Stimulated activated CD4-positive, alpha-beta T cell treated with anti-CD3 and anti-CD28 coated beads, Interleukin-2, amount 100 ng/mL, for 48 hours (primary cell): ENCODE results near the gene SMAD3.

Experiments
- DNase-seq, 2 donors: peaks; one replicate each; pipeline ENCODE4 v3.0.0-alpha.2; 2020

Gene SMAD3

DNA sequence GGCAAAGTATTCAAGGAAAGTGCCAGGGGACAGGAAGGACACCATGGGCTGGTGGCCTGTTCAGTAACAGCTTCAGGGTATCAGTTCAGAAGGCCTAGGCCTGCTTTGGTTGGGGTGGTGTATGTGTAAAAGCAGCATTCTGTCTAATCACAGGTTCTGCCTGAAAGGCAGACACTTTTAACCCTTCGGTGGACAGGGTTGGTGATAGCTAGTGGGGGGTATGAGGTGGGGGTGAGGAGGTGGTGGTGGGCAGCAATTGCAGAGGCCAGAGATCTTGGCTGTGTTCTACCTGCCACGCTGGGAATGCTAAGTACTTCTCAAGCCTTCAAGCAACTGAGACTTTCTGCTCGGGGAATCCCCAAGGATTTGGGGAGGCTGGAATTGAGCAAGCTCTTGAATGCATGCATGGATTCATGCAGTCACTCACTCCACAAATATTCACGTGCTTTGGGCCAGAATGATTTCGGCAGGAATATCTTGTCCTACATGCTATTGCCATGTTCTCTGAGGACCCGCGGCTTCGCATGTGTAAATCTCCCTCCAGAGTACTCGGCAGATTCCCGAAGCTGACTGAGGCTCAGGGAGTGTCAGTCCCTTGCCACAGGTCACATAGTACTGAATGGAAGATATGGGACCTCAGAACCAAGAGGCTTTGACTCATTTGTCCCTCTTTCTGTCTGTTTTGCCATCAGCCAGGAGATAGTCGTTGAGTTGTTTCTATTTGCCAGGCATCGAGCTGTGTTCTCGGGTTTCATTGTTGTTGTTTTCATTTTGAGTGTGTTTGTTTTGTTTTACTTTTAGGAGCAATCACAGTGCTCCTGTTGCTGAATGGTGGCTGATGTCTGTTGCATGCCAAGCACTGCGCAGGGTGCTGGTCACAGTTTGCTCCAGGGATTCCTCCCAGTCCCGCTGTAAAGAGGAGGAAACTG lies 65.5 kb downstream of the SMAD3 start:
- DNase-seq, result no peak

DNA sequence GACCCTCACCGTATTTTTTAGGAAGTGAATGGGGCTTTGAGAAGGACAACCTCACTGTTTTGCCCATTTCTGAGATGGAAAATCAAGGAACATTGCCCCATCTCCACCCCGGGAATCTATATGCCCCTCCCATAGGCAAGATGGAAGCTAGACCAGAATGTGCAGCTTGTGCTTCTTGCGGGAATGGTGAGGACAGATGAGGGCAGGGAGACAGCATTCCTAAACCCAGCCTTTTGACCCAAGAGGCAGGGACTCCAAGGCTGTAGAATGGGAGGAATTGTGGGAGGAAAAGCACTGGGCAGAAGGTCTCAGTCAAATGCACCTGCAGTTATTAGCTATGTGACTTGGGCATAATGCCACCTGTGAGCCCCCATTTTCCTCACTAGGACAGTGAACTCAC lies 66.9 kb downstream of the SMAD3 start:
- no peak for DNase-seq

DNA sequence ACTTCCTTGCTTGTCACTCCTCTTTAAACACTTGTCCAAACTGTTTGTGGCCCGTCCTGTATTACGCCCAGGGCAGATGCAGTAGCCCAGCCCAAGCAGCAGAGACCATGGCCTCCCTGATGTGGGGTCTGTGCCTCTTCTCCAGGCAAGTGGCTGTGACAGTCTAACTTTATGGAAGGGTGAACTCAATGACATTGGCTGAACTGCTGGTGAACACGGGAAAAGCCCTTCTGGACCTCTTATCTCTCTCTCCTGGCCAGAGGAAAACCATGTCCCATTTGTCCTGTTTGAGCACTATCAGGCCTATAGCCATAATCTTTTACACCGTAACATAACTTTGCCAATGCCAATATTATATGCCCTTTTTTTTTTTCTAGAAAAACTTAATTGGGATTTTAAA lies 67.6 kb downstream of the SMAD3 start:
- DNase-seq, result no peak

DNA sequence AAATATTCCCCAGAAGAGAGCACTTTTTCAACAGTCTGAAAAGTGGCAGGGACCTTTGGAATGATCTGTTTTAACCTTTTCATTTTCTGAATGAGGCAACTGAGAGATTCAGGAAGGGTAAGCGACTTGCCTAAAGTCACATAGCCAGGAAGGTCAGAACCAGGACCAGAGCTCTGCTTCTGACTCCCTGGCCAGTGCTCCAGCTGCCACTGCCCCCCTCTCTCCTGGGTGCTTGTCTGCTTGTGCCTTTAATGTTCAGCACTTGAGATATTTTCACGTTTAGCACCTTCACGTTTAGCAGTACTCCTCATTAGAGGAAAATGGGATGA lies 68.3 kb downstream of the SMAD3 start:
- DNase-seq, result no peak

DNA sequence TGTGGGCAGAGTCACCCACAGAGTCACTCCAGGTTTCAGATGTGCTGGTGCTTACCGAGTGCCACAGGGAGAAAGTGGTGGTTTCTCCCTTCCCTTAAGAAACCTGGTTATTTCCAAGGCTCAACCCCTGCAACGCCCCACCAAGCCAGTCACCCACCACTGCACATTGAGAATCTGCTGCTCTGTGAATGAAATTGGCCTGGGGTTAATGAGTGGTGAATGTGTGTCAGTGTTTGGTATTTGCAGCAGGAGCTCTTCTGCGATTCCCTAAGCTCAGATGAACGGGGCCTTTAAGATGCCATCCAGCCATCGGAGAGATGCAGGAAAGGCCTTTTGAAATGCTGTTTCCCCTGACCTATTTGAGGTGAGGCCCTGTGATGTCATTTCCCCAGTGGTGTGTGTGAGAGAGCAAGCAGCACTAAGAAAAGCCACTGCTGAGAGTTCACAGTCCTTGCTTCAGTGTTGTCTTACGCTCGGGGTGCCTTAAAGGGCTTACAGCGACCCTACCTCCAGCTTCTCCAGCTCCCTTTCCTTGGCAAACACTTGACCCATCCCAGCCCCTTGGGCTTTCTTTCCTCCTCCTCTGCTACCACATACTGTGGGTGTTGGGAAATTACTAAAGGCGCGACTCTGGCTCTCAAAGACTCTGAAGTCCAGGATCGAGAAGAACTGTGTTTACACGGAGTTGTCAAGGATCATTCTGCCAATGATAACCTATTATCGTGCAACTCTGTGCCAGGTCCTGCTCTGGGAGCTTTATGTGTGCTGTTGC lies 68.9 kb downstream of the SMAD3 start:
- peak; percentile 41 to 45 for DNase-seq

DNA sequence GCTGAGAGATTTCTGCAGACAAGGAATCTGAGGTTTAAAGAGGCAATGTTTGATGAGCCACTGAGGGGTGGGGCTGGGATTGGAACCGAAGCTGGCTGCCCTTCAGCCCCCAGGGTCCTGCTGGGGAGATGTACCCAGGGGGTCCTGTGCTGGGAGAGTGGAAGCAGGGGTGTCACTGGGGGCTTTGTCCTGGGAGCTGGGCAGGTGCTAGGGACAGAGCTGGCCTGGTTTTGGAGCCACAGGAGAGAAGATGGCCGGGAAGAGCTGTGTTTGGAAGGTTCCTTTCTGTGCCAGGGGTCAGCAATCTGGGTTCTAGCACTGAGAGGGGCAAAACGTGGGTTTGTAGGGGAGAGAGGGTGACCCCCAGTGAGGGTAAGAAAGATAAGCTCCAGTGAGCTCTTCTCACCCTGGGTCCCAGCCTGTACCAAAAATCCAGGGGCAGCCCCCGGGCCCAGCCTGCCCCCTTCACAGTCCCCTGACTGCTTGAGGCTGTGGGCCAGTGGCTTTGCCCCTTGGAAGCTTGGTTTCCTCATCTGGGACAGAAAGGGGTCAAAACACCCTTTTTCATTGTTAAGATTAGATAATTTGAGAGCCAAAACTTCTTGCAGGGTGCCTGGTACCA lies 69.6 kb downstream of the SMAD3 start:
- DNase-seq, result no peak

DNA sequence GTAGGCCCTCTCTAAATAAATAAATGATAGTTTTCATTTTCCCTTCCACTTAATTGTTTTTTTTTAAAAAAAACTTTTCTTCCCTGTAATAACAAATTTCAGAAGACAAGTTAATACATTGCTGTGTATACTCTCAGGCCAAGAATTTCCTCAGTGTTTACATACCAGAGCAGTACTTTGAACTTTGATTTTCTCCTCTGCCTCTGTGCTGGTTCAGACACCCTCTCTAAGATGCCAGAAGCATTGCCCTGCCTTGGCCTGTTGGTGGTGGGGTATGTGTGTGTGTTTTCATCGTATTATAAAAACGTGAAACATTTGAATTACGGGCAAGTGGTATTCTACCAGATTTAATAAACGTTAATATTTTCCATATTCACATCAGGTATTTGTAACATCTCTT lies 70.1 kb downstream of the SMAD3 start:
- no peak for DNase-seq

DNA sequence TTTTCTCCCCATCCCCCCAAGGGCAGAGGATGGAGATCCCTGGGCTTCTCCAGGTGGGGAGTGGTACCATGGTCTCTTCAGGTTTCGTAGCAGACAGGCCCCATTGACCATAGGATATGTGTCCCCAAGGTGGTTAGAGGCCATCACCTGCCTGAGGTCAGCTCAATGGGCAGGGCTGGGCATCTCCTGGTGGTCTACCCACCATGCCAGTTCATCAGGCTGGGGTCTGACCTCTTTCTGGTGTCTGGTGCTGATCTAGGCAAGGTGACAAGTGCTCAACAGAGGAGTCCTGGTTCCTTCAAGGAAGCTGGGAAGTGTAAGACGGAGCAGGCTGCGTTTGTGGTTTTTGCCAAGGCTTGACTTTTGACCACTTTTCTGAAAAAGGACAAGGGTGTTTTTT lies 71.4 kb downstream of the SMAD3 start:
- no peak for DNase-seq

DNA sequence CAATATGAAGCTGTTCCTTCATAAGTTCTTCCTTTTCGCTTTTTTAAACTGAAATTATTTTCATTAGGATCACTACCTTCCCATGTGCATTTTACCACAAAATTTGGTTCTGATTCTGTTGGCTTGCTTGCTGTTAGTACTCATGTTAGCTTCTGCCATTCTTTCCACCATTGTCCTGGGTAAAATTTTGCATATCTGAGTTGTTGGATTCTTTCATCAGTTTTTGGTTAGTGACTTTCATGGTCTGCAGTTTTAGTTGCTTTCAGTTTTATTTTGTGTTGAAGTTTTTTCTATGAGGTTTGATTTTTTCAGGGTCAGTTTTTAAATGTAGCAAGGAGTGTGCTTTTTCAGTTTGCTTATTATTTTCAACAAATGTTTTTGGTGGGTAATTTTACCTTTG lies 71.9 kb downstream of the SMAD3 start:
- DNase-seq, result no peak

DNA sequence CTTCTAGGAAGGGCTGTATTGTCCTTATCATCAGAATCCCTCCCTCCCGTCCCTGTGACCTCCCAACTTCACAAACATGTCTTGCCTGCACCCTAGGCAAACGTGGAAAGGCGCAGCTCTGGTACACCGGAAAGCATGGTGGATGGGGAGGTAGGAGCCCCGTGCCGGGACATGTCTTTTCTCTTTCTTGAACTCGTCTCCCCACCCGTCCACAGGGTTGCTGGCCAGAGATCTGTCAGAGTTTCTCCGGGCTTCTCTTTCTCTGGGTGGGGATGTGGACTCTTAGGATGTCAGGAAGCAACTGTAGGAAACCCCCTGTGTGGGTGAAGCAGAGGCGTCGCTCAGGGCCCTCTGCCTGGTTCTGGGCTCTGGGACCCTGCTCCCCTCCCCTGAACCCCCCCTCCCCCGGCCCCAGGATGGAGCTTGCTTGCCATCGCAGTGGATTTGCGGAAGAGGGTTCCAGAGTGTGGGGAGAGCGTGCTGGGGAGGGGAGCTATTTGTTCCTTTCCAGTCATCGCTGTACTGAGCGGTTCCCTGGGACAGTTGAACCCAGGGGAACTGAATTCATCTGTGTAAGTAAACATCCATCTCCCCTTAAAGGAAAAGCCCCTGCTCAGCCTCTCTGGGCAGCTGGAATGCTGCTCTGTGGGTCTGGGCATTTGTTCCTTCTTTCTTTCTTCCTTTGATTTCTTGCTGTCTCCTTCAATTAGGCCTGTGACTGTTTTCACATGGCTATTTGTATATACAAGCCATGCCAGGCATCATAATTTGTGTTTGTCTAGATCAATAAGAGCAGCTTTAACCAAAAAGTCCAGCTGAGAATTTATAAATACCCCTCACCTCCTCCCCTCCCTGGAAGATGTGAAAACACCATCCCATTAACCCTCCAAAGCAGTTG lies 72.8 kb downstream of the SMAD3 start:
- no peak for DNase-seq

DNA sequence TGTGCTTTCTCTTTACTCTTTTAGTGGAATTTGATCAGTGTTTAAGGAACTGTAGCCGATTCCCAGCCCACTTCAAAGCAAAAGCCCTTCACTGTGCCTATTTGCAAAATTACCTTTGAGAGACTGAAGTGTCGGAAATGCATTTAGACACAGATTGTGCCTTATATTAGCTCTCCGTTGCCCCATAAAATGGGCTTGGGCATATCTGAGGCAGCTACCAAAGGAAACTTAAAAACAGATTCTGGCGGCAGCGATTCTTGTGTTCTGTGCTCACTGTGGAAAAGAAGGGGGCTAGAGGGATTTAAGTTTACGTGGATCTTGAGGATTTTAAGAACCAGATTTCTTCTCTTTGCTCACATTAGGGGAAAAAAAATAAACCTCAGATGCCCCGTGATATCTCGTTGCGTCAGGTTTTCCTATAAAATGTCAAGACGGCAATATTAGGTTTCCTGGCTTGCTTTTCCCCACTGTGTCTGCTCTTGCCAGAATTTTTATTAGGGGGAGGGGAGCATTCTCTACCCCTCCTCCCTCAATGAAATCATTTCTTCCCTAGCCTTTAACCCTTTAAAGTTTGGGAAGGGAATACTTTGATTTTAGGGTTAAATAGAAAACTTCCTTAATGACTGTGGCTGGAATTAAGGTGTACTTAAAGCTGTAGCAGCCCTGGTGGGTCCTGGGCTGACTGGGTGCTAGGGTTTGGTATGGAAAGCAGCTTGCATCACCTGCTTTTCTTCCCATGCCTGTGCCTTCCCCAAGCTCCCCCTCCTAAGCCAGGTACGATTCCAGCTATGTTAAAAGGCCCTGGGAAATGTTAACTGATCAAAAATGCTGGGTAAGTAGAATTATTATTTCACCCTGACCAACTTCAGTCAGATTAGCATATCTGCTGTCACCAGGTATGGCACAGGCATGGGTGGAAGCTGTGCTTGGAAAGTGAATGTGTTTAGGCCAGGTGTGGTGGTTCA lies 73.8 kb downstream of the SMAD3 start:
- DNase-seq, result no peak

DNA sequence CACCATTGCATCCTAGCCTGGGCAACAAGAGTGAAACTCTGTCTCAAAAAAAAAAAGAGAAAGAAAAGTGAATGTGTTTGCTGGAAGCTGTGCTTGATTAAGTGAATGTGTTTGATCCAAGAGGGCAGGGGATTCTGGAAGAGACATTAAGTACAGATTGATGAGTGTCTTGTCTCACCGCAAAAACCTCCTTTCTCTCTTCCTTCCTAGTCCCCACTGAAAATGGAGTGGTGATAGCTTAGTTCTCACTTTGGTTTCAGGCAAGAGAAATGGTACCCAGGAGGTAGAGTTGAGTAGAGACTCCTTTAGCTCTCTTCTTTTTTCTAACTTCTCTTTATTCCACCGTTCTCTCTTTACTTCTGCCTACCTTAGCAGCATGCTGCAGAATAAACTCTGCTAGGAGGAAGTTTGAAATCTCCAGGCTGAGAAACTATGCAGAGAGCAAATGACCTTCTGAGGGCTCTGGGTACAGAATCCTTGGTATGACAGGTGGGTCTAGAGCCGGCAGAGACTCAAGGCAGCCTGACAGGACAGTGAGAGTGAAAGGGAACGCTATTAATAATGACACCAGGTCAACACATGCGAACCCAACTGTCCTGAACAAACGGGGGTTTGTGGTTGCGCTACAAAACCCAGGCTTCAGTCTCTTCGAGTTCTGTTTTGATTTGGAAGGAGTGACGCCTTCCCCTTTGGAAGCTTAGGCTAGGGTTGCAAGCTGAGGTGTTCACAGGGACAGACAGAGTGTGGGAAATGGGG lies 74.9 kb downstream of the SMAD3 start:
- DNase-seq, result no peak

DNA sequence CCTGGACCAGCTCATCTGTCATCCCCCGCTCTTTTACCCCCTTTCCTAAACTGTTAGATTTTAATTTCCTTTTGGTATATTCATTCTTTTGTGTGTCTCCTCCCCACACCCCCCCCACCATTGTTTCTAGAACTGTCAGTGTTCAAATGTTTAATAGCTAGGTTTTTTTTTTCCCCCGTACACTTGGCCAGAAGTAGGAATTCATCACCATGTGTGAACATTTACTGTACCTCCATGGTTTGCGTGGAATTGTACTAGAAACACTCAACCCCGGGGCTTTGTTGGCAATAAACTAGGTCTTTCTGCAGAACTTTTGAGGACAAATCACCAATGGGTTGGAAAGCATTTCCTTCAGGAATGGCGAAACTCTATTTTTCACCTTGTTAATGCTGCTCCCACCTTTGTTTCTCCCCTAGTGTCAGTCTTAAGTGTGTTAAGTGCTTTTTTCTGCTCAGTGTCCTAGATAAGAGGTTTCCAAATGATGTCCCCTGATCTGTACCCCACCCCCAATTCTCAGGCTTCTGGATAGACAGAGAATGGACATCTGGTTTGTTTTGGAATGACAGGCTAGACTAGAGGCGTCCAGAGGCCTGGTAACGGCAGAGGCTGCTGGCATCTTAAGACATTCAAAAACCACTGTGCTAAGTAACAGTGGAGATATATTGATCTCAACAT lies 76.8 kb downstream of the SMAD3 start:
- DNase-seq, result no peak

DNA sequence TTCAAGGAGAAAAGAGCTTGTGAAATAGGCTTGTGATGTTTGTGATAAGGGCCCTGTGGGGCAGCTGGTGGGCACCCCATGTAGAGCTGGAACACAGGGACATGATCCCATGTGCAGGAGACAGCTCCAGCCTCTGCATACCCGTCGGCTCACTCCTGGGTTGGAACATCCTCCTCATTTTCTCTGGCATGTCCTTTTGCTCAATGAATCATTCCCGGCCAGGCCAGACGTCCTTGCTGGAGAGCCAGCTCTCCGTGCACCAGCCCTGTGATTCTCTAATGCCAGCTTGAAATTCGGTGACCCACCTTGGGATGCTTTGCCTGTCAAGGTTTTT lies 77.3 kb downstream of the SMAD3 start:
- no peak for DNase-seq

DNA sequence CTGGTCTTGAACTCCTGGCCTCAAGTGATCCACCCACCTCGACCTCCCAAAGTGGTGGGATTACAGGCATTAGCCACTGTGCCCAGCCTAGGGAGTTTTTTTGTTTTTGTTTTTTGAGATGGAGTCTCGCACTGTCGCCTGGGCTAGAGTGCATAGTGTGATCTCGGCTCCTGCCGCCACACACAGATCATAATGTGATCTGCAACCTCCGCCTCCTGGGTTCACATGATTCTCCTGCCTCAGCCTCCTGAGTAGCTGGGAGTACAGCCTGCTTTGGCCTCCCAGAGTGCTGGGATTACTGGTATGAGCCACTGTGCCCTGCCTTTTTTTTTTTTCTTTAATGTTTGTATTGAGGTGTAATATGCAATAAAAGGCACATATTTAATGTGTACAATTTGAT lies 78.2 kb downstream of the SMAD3 start:
- no peak for DNase-seq

DNA sequence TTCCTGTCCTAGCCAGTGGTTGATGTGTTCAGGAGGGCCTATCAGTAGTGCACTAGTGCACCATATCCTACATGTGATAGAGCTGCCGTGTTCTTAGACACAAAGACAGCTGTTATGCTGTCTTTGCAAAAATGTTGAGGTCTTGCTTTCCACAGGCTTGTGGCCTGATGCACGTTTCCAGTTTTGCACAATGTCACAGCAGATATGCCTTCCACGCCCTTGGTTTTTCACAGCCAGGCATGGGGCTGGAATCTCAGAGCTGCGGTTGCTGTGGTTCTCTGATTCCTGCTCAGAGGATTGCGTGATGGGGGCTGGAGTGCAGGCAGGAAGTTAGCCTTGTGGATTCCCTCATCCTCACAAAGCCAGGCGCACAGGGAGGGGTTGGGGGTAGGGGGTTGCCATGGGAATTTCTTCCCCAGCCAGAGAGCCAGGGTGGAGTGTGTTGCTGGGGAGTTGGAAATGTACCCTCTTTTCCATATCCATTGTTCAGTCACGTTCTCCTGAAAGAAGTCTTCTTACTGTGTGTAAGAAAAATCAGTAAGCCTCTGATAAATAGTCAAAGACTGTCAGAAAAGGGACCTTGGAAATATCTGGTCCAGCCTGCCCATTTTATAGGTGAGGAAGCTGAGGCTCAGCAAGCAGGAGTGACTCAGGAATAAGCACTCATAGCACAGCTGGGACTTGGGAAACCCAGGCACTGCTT lies 79.4 kb downstream of the SMAD3 start:
- no peak for DNase-seq

DNA sequence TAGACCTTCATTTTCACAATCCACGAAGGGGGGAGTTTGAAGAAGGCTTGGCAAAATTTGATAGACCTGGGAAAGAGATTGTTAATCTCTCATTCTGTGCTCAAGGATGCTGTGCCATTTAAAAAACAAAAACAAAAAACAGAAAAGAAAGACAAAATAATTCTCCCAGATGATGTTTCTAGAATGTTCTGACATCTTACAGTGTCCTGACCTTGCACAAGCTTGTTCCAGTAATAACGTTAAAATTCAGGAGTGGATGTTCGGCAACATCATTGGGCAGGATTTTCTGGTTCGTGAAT lies 79.9 kb downstream of the SMAD3 start:
- DNase-seq, result no peak

DNA sequence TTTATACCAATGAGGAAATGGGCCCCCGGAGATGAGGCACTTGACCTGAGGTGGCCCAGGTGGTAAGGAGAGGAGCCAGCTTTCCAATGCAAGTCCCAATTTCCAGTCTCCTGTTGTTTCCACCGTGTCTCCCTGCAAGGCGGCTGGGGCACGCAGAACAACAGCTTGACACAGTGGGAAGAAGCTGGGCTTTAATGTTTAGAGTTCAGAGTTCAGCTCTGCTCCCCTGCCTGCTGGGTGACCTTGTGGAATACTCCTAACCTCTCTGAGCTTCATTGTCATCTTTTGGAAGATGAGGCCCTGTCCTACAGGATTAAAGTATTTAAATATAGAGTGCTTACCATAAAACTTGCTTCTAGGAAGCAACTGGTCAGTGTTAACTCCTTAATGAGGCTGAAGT lies 80.3 kb downstream of the SMAD3 start:
- DNase-seq, result no peak

DNA sequence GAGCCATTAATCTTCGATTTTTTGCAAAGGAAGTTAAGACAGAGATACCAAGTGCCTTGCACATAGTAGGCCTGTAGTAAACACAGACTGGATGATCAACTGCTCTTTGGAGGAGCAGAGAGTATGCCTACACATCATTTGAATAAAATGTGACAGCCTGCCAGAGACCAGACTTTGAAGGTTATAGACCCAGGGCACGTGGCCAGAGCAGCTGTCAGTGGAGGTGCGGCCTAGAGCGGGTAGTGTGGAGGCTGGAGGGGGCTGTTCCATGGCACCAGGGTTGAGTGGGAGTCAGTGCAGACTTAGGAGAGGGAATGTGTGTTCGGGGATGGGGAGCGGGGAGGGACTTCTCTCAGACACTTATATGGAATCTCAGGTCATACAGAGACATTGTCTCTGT lies 80.8 kb downstream of the SMAD3 start:
- DNase-seq, result no peak

DNA sequence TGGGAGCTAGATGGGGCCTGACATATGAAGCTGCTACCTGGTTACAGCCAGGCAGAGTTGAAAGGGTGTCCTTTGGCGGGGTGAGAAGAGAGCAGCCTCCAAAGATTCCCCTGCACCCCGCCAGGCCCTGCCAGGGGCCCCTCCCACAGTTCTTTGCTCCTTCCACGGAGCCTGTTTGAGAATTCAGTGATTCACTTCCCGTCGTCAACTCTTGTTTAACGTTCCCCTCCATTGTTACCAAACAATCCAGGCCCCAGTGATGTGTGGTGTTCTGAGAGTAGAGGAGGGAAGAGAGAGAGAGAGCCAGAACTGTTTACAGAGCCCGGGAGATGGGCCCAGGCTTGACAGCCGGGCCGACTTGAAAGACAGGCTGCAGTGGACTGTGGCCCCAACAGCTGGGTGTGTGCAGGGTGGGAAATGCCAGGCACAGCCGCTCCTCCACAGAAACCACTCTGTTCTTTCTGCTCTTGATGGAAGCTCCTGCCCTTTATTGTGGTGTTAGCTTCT lies 81.5 kb downstream of the SMAD3 start:
- peak in 1 of 2 donors; percentile 29 for DNase-seq
